ENCODE measurements around the gene SPSB1.

Gene SPSB1

DNA sequence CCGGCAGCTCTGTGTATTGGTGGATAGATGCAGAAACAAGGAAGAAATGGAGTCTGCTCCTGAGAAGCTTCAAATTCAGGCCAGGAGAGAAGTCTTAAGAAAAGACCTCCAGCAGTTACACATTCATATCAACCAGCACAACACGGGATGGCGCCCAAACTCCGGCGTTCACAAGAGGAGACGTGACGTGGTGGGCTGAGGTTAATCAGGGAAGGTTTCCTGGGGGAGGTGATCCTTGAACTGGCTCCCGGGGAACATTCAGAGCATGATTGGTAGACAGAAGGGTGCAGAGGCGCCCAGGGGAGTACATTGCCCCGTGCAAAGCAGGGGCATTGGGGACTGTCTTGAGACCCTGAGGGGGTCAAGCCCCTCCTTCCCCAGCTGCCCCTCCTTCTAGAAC, 27.7 kb upstream of the SPSB1 start:
- Mint-ChIP-seq H3K9me3 (no peaks in the 10 kb centered on the region), H3K4me1 (ENCODE audit: low read depth) (peaks cover 17% of the 10 kb centered on the region), H3K36me3 (ENCODE audit: low read depth) (peaks cover 28% of the 10 kb centered on the region), H3K27ac (no peak overlapping the region), H3K27me3 (ENCODE audit: low read depth) (no peaks in the 10 kb centered on the region), H3K4me3 (no peak overlapping the region)
- DNase-seq (ENCODE audit: low spot score), result no peak

DNA sequence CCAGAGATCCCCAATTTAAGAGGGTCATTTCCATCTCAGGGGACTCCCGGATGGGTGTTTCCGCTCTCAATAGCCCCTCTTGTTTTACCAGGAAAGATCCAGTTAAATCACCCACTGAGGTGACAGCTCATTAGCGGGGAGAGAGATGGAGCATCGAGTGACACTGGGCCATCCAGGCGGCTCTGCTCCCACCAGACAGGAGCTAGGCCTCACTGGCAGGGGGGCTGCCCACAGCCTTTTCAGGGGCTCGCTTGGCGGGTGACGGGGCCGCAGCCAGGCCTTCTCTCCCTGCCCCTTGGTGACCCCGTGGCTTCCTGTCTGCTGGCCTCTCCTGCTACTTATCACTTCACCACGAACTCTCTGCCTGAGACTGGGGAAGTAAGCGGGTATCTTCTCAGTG, 26.7 kb upstream of the SPSB1 start:
- Mint-ChIP-seq H3K27ac (no peak overlapping the region), H3K9me3 (no peaks in the 10 kb centered on the region), H3K4me1 (ENCODE audit: low read depth) (peaks cover 14% of the 10 kb centered on the region), H3K27me3 (ENCODE audit: low read depth) (no peaks in the 10 kb centered on the region), H3K36me3 (ENCODE audit: low read depth) (peaks cover 20% of the 10 kb centered on the region), H3K4me3 (no peak overlapping the region)
- DNase-seq (ENCODE audit: low spot score), result no peak

DNA sequence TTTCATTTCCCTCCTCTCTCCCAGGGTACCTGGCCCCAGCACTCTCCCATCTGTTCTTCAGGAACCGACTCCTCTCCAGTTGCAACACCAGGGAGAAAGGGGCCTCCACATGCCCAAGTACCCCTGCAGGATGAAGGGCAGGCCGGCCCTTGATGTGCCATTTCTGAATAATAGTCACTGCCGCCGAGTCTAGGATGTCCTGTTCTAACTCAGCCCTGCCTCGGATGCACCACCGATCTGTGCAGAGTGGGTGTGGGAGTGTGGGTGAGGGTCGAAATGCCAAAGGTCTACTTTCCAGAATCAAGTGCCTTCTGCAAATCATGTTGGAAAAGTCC, 25.4 kb upstream of the SPSB1 start:
- Mint-ChIP-seq H3K36me3 (ENCODE audit: low read depth) (peaks cover 17% of the 10 kb centered on the region), H3K27ac (no peak overlapping the region), H3K9me3 (no peaks in the 10 kb centered on the region), H3K4me3 (no peak overlapping the region), H3K27me3 (ENCODE audit: low read depth) (no peaks in the 10 kb centered on the region), H3K4me1 (ENCODE audit: low read depth) (peaks cover 8% of the 10 kb centered on the region)
- DNase-seq (ENCODE audit: low spot score), result no peak

DNA sequence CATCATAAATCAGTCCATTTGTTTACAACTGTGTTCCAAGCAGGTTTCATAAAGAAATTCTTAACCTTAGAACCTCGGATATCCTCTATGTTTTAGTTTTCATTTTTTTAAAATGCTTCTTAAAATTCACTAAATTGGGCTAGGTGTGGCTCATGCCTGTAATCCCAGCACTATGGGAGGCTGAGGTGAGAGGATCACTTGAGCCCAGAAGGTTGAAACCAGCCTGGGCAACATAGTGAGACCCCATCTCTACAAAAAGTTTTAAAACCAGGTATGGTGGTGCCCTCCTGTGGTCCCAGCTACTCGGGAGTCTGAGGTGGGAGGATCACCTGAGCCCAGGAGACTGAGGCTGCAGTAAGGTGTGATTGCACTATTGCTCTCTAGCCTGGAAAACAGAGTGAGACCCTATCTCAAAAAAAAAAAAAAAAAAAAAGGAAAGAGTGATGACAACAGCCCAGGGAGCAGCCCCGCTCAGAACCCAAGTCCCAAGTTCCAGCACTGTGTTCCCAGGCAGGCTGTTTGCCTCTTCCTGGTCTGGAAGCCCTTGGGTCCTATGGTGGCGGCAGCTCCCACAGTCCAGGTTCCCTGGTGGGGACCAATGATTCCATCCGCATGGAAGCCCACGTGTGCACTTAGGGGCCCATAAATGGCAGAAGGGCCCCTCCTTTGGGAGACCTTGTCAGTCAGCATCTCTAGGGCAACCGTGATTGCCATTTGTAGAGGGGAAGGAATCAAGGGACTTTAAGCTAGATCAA, 24.7 kb upstream of the SPSB1 start:
- H3K27ac Mint-ChIP-seq, result no peak overlapping the region
- peaks cover 8% of the 10 kb centered on the region for H3K4me1 Mint-ChIP-seq (ENCODE audit: low read depth)
- peaks cover 17% of the 10 kb centered on the region for H3K36me3 Mint-ChIP-seq (ENCODE audit: low read depth)
- no peaks in the 10 kb centered on the region for H3K27me3 Mint-ChIP-seq (ENCODE audit: low read depth)
- no peak for DNase-seq (ENCODE audit: low spot score)
- H3K9me3 Mint-ChIP-seq, result no peaks in the 10 kb centered on the region
- no peak overlapping the region for H3K4me3 Mint-ChIP-seq

DNA sequence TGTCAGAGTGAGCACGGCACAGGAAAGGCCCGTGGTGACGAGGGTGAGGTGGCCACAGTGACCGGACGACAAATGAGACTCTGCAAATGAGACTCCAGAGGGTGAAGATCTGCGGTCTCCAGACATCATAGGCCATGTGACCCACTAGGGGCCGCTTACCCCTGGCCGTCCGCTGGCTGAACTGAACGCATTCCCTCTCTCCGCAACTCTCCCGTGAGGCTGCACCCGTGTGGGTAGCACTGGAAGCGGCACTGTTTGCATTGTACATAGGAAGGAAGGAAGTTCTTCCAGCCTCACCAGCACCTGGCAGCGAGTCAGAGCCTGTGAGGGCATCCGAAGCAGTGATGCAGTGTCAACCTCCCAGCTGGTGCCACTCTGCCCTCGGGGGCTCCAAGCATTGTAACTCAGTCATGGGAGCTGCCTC, 23.6 kb upstream of the SPSB1 start:
- Mint-ChIP-seq H3K4me3 (no peak overlapping the region), H3K36me3 (ENCODE audit: low read depth) (peaks cover 17% of the 10 kb centered on the region), H3K9me3 (no peaks in the 10 kb centered on the region), H3K27me3 (ENCODE audit: low read depth) (no peaks in the 10 kb centered on the region), H3K4me1 (ENCODE audit: low read depth) (peaks cover 8% of the 10 kb centered on the region), H3K27ac (no peak overlapping the region)
- DNase-seq (ENCODE audit: low spot score), result no peak

DNA sequence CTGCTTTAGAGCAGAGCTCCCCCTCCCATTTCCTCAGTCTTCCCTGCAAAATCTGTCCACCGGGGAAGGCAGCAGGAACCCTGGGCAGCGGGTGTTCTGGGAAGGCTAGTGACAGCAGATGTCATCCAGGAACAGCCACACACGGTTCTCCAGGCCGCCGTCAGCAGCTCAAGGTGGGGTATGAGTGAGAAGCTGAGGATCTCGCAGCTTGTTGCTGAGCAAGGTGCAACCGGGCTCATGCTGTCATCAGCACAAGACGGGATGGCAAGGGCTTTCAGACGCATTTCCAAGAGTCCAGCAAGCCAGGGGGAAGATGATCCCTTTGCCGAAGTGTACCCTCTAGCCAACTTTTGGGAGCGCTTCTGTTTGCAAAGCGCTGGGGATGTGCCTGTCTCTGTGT, 23.0 kb upstream of the SPSB1 start:
- H3K9me3 Mint-ChIP-seq, result no peaks in the 10 kb centered on the region
- no peak overlapping the region for H3K4me3 Mint-ChIP-seq

DNA sequence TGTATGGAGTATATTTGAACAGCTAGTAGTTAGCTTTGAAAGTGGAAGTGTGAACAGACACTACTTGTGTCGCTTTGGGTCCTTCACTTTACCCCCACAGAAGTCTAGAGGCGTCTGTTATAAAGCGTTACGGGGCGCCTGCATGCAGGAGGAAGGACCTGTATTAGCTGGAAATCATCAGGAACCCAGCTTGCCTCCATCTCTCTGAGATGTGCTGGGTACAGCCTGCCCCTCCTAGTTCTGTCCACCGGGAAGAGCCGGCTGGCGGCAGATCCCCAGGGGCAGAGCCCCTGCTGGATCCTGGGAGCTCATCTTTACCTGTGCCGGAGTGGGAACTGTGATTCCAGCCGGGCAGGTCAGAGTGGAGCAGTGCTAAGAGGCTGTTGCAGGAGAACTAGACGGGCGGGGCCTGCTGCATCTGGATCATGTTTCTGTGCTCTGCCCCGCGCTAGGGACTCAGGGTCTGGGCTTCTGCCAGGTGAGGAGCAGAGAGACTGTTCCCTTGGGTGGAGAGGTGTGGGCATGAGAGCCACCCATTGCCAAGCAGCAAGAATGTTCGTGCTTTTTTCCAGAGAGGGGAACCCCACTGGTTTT, 22.3 kb upstream of the SPSB1 start:
- DNase-seq (ENCODE audit: low spot score), result no peak
- Mint-ChIP-seq H3K4me3 (no peak overlapping the region), H3K27ac (no peak overlapping the region), H3K4me1 (ENCODE audit: low read depth) (peaks cover 13% of the 10 kb centered on the region), H3K36me3 (ENCODE audit: low read depth) (peaks cover 14% of the 10 kb centered on the region), H3K9me3 (no peaks in the 10 kb centered on the region), H3K27me3 (ENCODE audit: low read depth) (no peaks in the 10 kb centered on the region)

More for the DNA sequence above, 23.0 kb upstream of the SPSB1 start:
- H3K27me3 Mint-ChIP-seq (ENCODE audit: low read depth), result no peaks in the 10 kb centered on the region
- H3K36me3 Mint-ChIP-seq (ENCODE audit: low read depth), result peaks cover 16% of the 10 kb centered on the region
- no peak overlapping the region for H3K27ac Mint-ChIP-seq
- peaks cover 8% of the 10 kb centered on the region for H3K4me1 Mint-ChIP-seq (ENCODE audit: low read depth)
- DNase-seq (ENCODE audit: low spot score), result no peak

DNA sequence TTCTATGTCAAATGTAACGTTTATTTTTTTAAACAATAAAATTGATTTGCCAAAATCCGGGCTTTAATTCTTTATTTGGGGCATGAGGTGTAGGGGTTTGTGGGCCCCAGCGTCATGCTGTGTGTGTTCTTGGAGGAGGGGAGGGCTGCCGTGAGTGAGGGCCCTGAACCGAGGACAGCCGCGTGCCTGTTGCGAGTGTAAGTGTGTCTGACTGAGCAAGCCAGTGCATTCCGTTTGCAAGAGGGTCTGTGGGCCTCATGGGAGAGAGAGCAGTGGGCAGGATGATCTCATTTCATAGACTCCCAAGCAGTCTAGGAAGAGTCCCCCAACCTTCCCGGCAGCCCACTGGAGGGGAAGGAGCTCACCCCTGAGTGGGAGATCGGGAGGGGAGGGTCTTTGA, 21.4 kb upstream of the SPSB1 start:
- no peak overlapping the region for H3K27ac Mint-ChIP-seq
- H3K4me3 Mint-ChIP-seq, result no peak overlapping the region

DNA sequence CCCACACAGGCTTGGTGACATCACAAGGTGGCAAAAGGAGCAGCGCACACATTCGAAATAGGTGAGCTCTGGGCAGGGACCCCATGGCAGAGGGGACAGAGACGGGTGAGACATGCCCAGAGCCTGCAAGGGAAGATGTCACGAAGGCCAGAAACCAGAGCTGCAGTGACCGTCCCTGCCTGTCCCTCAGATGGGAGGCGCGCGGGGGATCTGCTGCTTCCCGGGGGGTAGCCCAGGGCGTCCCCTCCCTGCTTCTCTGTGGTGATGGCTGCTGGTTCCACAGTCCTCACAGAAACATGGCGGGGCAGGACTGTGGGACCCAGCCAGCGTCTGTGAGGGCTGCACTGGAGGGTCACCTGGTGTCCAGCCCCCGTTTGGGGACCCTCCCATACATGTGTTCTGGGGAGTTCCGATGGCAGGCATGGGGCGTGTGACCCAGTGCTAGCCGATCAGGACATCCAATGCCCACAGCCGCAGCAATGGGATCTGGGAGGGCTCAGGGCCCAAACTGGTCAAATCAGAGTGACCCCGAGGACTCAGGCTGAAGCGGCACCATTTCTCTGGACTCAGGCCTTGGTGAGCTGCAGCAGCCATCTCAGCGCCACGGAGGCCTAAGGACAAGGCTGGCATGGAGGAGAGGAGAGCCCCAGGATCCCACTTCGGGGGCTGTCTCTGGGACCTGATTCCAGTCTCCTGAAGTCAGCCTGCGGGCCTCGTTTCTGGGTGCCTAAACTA, 20.7 kb upstream of the SPSB1 start:
- no peak for DNase-seq (ENCODE audit: low spot score)
- Mint-ChIP-seq H3K27ac (no peak overlapping the region), H3K4me3 (no peak overlapping the region), H3K4me1 (ENCODE audit: low read depth) (peaks cover 21% of the 10 kb centered on the region), H3K36me3 (ENCODE audit: low read depth) (peaks cover 9% of the 10 kb centered on the region), H3K9me3 (no peaks in the 10 kb centered on the region), H3K27me3 (ENCODE audit: low read depth) (no peaks in the 10 kb centered on the region)

More for the DNA sequence above, 21.4 kb upstream of the SPSB1 start:
- peaks cover 11% of the 10 kb centered on the region for H3K36me3 Mint-ChIP-seq (ENCODE audit: low read depth)
- H3K27me3 Mint-ChIP-seq (ENCODE audit: low read depth), result no peaks in the 10 kb centered on the region
- DNase-seq (ENCODE audit: low spot score), result no peak
- H3K9me3 Mint-ChIP-seq, result no peaks in the 10 kb centered on the region
- H3K4me1 Mint-ChIP-seq (ENCODE audit: low read depth), result peaks cover 22% of the 10 kb centered on the region

DNA sequence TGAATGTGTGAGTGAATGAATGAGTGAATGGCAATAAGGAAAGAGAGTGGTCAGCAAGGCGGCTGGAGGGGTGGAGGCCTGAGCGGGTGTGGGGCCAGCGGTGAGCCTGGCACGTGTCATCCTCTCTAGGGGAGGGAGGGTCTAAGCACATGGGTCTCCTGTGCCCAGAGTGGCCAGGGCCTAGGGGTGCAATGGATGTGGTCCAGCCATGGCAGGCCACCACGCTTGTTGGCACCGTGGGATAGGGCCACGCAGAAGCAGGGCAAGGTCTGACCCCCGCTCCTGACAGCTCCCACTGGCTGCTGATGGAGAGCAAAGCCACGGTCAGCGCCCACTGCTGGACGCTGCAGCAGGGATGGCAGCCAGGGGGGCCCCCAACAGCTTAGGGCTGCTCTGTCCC, 19.5 kb upstream of the SPSB1 start:
- no peak overlapping the region for H3K4me3 Mint-ChIP-seq
- H3K27me3 Mint-ChIP-seq (ENCODE audit: low read depth), result no peaks in the 10 kb centered on the region
- peaks cover 10% of the 10 kb centered on the region for H3K36me3 Mint-ChIP-seq (ENCODE audit: low read depth)
- peaks cover 16% of the 10 kb centered on the region for H3K4me1 Mint-ChIP-seq (ENCODE audit: low read depth)
- H3K27ac Mint-ChIP-seq, result no peak overlapping the region
- no peak for DNase-seq (ENCODE audit: low spot score)
- no peaks in the 10 kb centered on the region for H3K9me3 Mint-ChIP-seq

DNA sequence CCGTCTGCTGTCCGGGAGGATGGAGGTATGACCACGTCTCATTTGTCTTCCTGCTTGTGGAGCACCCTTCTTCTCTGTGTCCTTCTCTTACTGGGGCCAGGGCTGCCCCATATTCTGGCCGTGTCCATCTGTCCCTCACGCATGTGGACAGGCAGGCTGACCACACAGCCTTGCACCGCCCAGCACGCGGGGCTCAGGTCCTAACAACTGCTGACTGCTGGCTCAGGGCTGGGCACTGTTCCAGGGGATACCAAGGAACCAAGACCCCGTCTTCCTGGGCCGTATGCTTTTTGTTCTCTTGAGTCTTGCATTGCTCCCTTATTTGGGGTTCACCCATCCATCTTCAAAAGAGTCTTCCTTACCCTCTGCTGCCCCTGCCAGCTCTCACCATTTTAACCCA, 17.5 kb upstream of the SPSB1 start:
- Mint-ChIP-seq H3K27ac (peak overlapping the region; percentile 66), H3K9me3 (no peaks in the 10 kb centered on the region), H3K36me3 (ENCODE audit: low read depth) (peaks cover 6% of the 10 kb centered on the region), H3K4me3 (peak overlapping the region; percentile 25), H3K4me1 (ENCODE audit: low read depth) (peaks cover 32% of the 10 kb centered on the region), H3K27me3 (ENCODE audit: low read depth) (no peaks in the 10 kb centered on the region)
- no peak for DNase-seq (ENCODE audit: low spot score)

DNA sequence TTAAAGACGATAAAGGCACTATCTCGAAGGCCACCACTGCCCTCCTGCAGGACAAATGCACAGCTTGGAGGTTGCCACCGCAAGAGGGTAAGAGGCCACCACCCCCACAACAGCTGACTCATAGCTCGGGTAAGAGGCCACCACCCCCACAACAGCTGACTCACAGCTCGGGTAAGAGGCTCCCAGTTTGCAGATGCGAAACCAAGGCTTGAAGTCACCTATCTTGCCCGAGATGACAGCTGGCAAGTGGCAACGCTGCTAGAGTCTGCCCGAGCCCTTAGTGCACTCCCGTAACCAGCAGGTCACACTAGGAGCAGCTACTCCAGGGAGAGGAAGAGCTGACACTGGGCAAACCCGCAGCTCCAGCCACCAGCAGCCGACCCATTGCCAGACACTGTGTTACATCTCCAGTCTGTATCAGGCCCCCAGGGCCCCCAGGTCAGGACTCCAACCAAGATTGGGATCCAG, 17.1 kb upstream of the SPSB1 start:
- Mint-ChIP-seq H3K36me3 (ENCODE audit: low read depth) (peaks cover 6% of the 10 kb centered on the region), H3K27ac (peak overlapping the region; percentile 66), H3K4me3 (peak overlapping the region; percentile 25), H3K27me3 (ENCODE audit: low read depth) (no peaks in the 10 kb centered on the region), H3K4me1 (ENCODE audit: low read depth) (peaks cover 35% of the 10 kb centered on the region), H3K9me3 (no peaks in the 10 kb centered on the region)
- peak; percentile 86 for DNase-seq (ENCODE audit: low spot score)

DNA sequence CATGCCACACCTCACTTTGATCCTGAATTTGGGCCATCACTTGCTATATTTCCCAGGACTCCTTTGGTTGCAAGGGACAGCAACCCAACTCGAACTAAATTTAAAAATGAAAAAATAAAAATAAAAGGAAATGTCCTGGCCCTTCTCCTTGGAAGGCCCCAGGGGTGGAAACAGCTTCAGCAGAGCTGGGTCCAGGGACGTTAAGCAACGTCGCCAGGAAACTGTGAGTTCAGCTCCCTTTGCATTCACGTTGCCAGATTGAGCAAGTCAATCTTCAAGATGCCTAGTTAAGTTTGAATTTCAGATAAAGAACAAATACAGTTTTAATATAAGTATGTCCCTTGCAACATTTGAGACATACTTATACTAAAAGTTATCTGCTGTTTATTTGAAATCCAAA, 14.6 kb upstream of the SPSB1 start:
- Mint-ChIP-seq H3K4me3 (no peak overlapping the region), H3K27ac (no peak overlapping the region), H3K27me3 (ENCODE audit: low read depth) (no peaks in the 10 kb centered on the region), H3K36me3 (ENCODE audit: low read depth) (peaks cover 4% of the 10 kb centered on the region), H3K9me3 (no peaks in the 10 kb centered on the region), H3K4me1 (ENCODE audit: low read depth) (peaks cover 51% of the 10 kb centered on the region)
- no peak for DNase-seq (ENCODE audit: low spot score)

DNA sequence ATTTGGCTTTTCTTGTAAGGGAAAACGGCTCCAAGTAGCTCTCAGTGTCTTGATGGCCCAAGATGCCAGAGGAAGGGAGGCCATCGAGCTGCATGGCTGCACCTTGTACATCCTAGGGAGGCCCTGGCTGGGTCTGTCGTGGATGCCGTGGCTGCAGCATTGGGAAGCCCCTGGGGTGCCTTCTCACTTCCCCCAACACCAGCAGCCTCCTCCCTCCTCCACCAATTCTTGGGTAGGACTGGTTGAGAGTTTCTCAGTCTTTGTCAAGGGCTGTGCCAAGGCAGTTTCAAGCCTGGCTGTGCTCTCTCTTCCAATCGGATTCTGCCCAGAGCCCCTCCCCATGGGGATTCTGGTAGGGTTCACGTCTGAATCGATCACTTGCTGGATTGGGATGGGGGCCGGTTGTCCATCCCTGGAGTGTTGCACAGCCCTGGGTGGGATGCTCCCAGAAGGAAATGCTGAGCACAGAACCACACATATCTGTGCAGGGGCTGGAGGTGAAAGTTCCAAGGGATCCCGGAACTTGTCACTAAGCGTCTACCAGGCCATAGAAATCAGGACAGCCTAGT, 14.0 kb upstream of the SPSB1 start:
- Mint-ChIP-seq H3K36me3 (ENCODE audit: low read depth) (peaks cover 4% of the 10 kb centered on the region), H3K4me3 (no peak overlapping the region), H3K9me3 (peaks cover under 1% of the 10 kb centered on the region), H3K27me3 (ENCODE audit: low read depth) (no peaks in the 10 kb centered on the region), H3K4me1 (ENCODE audit: low read depth) (peaks cover 56% of the 10 kb centered on the region), H3K27ac (peak overlapping the region; percentile 45)
- no peak for DNase-seq (ENCODE audit: low spot score)

All from T-helper 2 cell treated with Interferon-gamma antibody and Interleukin-4, amounts not matched to agents 5 μg/mL and 100 μg/mL, for 36 hours (primary cell).